ENCODE results near the gene JAKMIP1. TPM values are rescaled to one million over a fixed set of nuclear protein-coding genes. Genes with fewer than 3 reads are reported as not detected.

The JAKMIP1 gene
- total RNA-seq, 3 donors from 2014 or later: 0.63 to 2.1 TPM; not detected in 1

GRCh38 chr4:6198768-6199421 is 1.5 kb downstream of the JAKMIP1 start:
- Histone ChIP-seq H3K4me3 (no peak overlapping the region), H3K9me3 (no peaks in the 10 kb centered on the region), H3K36me3 (ENCODE audit: low read depth) (no peaks in the 10 kb centered on the region), H3K4me1 (ENCODE audit: low read depth) (peaks cover 14% of the 10 kb centered on the region)
- peak; percentile 14 for ATAC-seq
- no peak for TF ChIP-seq CTCF (IDR thresholded peaks at IDR 0.05)
- intact Hi-C loops (cut with DNase I, micrococcal nuclease): no loop called here
- DNase-seq: no peak

- H3K9me3 ChIP-seq: no peaks in the 10 kb centered on the region
- intact Hi-C loops (cut with DNase I, micrococcal nuclease): no loop called here
- ATAC-seq (no peak), DNase-seq (no peak)
- no peak overlapping the region for H3K4me3 ChIP-seq
- H3K4me1 ChIP-seq (ENCODE audit: low read depth): peaks cover 14% of the 10 kb centered on the region
- no peaks in the 10 kb centered on the region for H3K36me3 ChIP-seq (ENCODE audit: low read depth)
- no peak for TF ChIP-seq CTCF (IDR thresholded peaks at IDR 0.05)
Measured at GRCh38 chr4:6198278-6198677, 2.1 kb downstream of the JAKMIP1 start.

- TF ChIP-seq CTCF (IDR thresholded peaks at IDR 0.05): no peak
- H3K36me3 ChIP-seq (ENCODE audit: low read depth): no peaks in the 10 kb centered on the region
- H3K9me3 ChIP-seq: no peaks in the 10 kb centered on the region
- DNase-seq (no peak), ATAC-seq (no peak)
- H3K4me3 ChIP-seq: no peak overlapping the region
- H3K4me1 ChIP-seq (ENCODE audit: low read depth): peaks cover 14% of the 10 kb centered on the region
- intact Hi-C loops (cut with DNase I, micrococcal nuclease): no loop called here
Measured at GRCh38 chr4:6197433-6198174, 2.7 kb downstream of the JAKMIP1 start.

- TF ChIP-seq CTCF (IDR thresholded peaks at IDR 0.05): no peak
- Histone ChIP-seq H3K4me3 (no peak overlapping the region), H3K4me1 (ENCODE audit: low read depth) (peaks cover 14% of the 10 kb centered on the region), H3K9me3 (no peaks in the 10 kb centered on the region), H3K36me3 (ENCODE audit: low read depth) (no peaks in the 10 kb centered on the region)
- intact Hi-C loops (cut with DNase I, micrococcal nuclease): no loop called here
- ATAC-seq: no peak
- no peak for DNase-seq
Measured at GRCh38 chr4:6196871-6197270, 3.5 kb downstream of the JAKMIP1 start.

GRCh38 chr4:6196324-6196723 is 4.0 kb downstream of the JAKMIP1 start:
- intact Hi-C loops (cut with DNase I, micrococcal nuclease): no loop called here
- H3K9me3 ChIP-seq: no peaks in the 10 kb centered on the region
- H3K4me3 ChIP-seq: no peak overlapping the region
- TF ChIP-seq CTCF (IDR thresholded peaks at IDR 0.05): no peak
- no peak for ATAC-seq
- no peak for DNase-seq
- H3K4me1 ChIP-seq (ENCODE audit: low read depth): peaks cover 14% of the 10 kb centered on the region
- no peaks in the 10 kb centered on the region for H3K36me3 ChIP-seq (ENCODE audit: low read depth)
